Posterior vena cava (tissue), 2 donors: ENCODE measurements around the gene C12orf75. TPM values are rescaled to one million over a fixed set of nuclear protein-coding genes. Genes with fewer than 3 reads are reported as not detected.
"Not testable (repeated sequence)": the region's sequence is repeated elsewhere in the genome, so short reads cannot be mapped to it uniquely, and the experiment has no call there.

Source experiments
- DNase-seq: peaks from one replicate; pipeline ENCODE4 v3.0.0-alpha.2; 2020; ENCODE audit warnings: low spot score
- intact Hi-C, 2 donors: fragments of 100-400 bp; cut with DNase I; formaldehyde crosslinking; loops; one replicate each; pipeline versions ENCODE4 v1.14.1 to v1.14.2; 2022 to 2023
- long read RNA-seq, 2 donors: library from polyadenylated mRNA; unstranded; transcript quantifications; one replicate each; pipeline ENCODE4 v2.0.0, GENCODE V29; 2020 to 2021
- total RNA-seq, 2 donors: library from RNA; stranded (reverse); fragmentation: NEBNext Ultra II Directional; extraction: Animal tissue kit (Norgen Biotek cat#: 25700); gene quantifications; one replicate each; pipeline ENCODE4 v1.2.1, GENCODE V29; 2021
- donor health status: DM: yes; HTN: yes; CAD: no.
- donor health status: DM: yes; HTN: yes; CAD: no.

C12orf75 gene
- total RNA-seq: 100 to 1,000 TPM; 120 to 138 TPM
- long read RNA-seq, donor 1, transcript C12orf75-201 (6 exons, 1,366 nt): major isoform, 77 of 88 reads
- long read RNA-seq, donor 1, partial matches to known transcripts: 1 of 88 reads
- long read RNA-seq, donor 1, other reads (novel, unspliced or antisense): 5 of 88 reads
- long read RNA-seq, donor 2, transcript C12orf75-201 (6 exons, 1,366 nt): major isoform, 101 of 122 reads
- long read RNA-seq, donor 2, transcript C12orf75-206 (6 exons, 291 nt): minor isoform, 5 of 122 reads
- long read RNA-seq, donor 2, partial matches to known transcripts: 2 of 122 reads
- long read RNA-seq, donor 2, other reads (novel, unspliced or antisense): 11 of 122 reads

DNA sequence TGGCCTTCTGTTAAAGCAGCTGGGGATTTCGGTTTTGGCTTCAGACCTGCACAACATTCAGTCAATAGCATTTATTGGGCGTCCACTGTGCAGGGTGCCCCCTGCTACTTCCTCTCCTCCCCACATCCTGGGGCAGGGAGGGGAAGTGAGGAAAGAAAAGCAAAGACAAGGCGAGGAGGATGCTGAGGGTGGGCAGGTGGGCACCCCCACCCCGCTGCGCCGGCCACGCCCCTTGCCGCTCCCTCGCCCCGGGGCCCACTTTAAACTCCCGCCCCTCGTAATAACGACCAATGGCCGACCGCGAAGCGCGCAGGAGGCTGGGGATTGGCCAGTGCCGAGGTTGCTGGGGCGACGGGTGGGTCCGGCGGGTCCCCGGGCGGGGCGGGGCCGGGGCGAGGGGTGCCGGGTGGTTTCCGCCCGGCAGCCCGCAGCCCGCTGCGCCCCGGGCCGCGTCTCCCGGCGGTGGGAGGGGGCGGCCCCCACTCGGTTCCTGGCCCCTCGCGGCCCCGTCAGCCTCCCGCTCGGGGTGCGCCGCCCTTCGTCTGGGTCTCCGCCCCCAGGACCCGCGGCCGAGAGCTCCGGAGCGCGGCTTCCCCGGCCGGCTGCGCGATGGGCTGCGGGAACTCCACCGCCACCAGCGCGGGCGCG, at the start of gene C12orf75:
TSS of gene C12orf75 (plus strand) at position 409 of the 648 bp plus-strand sequence. CDS start at position 610, 201 bp downstream.
- intact Hi-C loops: no loop called here
- peak; percentile 90 for DNase-seq

DNA sequence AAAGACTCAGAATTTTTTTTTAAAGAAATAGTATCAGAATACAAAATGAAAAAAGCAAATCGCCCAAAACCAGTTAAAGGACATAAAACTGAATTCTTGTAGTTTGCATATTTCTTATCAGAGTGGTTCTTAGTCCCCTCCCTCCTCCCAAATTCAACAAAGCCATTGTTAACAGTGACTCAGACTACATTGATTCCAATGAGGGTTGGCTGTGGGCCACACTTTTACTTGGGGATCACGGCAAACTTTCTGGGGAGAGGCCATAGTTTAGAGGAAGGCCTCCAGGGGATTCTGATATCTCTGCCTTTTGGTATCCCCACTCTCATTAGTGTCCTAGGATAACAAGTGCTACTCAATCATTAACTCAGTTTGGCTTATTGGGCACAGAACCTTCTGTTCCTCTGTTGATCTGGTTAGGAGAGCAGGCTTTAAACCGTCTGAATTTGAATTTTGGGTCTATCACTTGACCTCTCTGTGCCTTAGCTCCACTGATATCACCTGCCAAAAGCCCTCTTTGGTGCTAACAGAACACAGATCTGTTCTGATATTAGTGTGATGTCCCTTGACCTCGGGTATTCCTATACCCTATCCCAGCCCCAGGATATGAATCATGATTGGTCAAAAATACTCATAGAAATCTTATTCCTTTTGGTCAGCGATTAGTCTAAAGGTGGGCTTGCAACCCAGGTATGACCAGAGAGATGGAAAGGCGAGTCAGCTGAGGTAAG, 49.4 kb upstream of the C12orf75 start:
- no peak for DNase-seq
- intact Hi-C loops: no loop called here

DNA sequence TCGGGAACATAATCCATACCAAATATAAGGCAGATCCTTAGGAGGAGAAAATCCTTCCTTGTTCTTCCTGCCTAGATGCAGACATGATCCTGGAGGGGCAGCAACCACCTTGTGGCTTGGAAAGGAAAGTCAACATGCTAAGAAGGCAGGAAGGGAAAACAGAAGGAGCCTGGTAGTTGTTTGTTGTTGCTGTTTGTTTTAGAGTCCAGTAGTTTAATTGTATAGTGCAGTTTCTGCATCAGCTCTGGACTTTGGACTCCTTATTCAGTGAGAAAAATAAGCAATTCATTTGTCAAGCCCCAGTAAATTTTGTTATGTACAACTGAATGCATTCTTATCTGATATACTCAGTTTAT, 48.8 kb upstream of the C12orf75 start:
- DNase-seq: no peak
- intact Hi-C loops: no loop called here

DNA sequence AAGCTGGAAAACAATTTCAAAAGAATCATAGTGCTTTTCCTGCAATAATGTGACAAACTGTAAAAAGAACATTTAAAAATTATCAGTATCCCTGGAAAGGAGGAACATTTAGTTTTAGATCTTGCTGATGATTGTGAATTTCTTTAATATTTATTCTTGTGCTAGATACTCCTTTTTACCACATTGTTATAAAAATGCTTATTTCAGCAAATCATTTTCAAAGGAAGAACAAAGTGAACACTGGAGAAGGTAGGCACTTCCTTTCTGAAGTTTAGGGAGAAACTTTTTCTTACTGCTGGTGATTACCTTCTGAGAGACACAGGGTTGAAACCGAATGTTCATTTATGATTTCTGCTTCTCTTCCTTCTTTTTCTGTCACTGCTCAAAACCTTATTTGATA, 45.1 kb upstream of the C12orf75 start:
- DNase-seq: no peak
- intact Hi-C loops: no loop called here

DNA sequence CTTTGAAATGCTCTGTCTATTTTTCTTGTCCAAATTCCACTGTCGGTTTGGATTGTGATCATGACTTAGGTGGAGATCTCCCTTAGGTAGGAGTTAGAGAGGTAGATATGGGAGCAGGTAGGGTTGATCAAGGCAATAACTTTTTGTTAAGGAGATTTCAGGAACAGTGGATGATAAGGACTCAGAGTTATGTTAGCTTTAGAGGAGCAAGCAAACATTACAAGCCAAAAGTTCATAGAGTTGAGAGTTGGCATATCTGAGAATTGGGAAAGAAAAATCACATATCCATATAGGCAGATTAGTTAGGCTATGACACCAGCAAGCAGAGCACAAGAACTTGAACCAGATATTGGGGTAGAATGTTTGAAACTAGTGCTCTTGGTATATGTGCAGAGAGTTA, 43.1 kb upstream of the C12orf75 start:
- intact Hi-C loops: no loop called here
- DNase-seq: no peak

DNA sequence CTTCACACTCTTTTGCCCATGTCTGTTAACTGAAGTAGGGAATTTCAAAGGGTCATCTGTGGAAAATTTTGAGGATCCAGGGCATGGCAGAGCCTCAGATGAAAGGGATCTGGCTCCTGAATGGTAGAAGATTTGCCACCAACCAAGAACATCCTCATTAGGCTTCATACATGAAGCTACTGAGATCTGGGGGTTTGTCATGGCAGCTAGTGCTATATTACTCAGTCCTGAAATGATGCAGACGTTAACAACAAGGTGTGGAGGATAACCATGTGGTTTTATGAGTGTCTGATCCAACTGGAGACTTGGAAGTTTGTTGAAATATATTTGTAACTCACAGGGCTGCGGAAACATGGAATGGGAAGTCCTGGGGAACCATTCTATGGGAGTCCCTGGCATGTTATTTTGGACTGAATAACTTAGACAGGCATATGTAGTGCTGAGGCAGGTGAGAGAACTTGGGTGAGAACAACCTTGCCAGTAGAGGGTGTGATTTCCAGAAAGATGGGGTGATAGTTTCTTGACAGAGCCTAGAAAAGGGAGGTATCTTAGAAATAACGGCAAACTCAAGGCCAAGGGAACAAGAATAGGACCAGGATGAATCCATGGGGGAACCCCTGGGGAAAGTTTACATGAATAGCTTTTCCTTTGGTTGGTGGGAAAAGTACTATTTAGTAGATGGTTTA, 42.0 kb upstream of the C12orf75 start:
- DNase-seq: no peak
- intact Hi-C loops: no loop called here

DNA sequence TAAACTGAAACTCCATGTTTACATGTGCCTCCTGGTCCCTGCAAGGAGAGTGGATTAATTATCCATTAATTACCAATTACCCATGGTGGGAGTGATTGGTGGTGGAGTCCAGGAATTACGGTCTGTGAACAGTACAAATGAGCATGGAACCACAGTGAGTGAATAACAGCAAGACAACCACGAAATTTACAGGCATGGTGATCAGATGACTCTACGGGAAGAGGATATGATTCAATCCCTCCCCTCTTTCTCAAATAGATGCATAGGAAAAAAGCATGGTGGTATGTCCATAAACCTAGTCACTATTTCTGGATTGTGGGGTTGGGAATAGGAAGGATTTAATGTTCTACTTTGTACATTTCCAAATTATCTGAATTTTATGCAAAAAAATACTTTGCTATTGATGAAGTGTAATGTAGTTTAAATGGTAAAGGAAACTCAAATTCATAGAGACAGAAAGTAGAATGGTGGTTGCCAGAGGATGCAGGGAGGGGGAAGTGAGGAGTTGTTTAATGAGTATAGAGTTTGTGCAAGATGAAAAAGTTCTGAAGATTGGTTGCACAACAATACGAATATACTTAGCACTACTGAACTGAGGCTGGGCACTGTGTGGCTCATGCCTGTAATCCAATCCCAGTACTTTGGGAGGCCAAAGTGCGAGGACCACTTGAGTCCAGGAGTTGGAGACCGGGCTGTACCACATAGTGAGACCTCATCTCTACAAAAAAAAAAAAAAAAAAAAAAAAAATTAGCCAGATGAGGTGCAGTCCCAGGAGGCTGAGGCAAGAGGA, 41.2 kb upstream of the C12orf75 start:
- intact Hi-C loops: no loop called here
- no peak for DNase-seq

DNA sequence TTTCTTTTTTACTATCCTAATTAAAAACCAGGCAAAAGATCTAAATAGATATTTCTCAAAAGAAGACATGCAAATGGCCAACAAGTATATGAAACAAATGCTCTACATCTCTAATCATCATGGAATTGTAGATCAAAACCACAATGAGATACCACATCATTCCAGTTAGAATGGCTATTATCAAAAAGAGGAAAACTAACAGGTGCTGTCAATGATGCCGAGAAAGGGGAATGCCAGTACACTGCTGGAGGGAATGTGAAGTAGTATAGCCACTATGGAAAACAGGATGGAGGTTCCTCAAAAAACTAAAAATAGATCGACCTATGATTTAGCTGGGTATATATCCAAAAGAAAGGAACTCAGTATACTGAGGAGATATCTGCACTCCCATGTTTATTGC, 39.0 kb upstream of the C12orf75 start:
- intact Hi-C loops: no loop called here
- DNase-seq: no peak

DNA sequence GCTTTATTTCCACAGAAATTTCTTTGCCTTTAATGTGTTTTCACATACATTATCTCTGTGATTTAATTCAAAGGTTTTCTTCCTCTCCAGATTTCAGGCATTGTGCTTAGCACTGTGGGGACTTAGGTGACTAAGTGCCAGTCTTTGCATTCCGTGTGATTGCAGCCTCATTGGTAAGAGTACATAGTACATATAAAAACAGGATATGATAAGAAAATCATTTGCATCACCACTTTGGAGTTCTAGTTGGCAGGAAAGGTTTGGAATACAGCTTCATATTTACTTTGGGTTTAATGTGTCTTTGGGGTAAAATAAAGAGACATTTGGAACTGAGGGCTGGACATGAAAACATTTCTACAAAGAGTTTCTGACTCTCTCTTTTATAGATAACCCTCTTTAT, 37.8 kb upstream of the C12orf75 start:
- DNase-seq: no peak
- intact Hi-C loops: loop anchor here in 1 of 2 donors (2.0 kb wide), 1 partner anchor 50 kb away; no protein-coding TSS in a partner anchor

DNA sequence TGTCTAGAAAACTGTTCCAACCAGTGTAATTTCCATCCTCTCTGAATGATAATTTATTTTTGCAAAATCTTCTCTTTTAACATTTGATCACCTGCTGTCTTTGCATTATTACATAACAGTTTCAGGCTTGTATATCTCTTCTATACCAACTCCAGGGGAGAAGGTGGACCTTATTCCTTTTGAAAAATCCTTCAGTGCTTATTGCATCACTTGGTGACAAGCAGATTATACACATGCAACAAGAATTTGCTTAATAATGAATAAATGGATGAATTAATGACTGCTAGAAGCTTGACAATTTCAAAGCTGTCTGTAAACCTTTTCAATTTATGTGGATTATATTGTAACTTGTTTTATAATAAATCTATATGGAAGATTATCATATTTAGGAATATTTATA, 37.3 kb upstream of the C12orf75 start:
- DNase-seq: no peak
- intact Hi-C loops: loop anchor here in 1 of 2 donors (2.0 kb wide), 1 partner anchor 50 kb away; no protein-coding TSS in a partner anchor

DNA sequence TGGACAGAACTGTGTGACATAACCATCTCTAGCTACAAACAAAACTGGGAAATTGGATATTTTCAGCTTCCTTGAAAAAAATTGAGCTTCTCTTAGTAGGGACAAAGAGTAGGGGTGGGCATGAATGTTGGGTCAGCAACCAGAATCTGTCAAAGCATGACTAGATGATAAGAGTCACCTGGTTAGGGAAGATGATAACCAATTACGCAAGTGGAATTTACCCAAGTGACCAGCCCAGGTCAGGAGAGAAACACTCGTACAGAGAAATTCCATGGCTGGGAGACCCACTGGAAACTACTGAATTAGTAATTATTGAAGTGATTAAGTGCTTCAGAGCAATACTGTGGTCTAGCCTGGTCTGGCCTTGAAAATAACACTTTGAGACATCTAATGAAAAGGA, 36.3 kb upstream of the C12orf75 start:
- intact Hi-C loops: no loop called here
- no peak for DNase-seq

DNA sequence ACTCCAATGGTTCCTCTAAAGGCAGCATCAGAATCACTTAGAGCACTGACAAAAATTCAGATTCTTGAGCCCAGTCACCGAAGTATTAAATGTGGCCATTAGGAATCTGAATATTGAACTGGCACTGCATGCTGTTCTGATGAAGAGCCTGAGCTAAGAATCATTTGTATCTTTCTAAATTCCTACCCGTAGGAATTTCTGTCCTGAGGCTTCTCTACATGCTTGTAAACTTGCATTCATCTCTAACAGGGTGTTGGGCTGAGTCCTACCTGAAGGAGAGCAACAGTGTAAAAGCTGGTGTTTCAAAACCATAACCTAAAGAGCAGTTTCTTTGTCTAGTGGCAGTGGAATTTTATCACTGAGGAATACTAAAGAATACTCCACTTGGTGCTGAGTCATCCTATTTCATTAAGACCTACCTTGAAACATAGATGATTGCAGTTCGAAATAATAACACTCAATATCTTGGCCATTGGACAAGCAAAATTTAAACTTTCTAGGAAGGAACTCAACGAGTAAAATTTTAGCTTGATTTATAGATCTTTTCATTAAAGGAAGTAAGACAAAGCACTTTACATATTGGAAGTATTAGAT, 35.5 kb upstream of the C12orf75 start:
- intact Hi-C loops: no loop called here

DNA sequence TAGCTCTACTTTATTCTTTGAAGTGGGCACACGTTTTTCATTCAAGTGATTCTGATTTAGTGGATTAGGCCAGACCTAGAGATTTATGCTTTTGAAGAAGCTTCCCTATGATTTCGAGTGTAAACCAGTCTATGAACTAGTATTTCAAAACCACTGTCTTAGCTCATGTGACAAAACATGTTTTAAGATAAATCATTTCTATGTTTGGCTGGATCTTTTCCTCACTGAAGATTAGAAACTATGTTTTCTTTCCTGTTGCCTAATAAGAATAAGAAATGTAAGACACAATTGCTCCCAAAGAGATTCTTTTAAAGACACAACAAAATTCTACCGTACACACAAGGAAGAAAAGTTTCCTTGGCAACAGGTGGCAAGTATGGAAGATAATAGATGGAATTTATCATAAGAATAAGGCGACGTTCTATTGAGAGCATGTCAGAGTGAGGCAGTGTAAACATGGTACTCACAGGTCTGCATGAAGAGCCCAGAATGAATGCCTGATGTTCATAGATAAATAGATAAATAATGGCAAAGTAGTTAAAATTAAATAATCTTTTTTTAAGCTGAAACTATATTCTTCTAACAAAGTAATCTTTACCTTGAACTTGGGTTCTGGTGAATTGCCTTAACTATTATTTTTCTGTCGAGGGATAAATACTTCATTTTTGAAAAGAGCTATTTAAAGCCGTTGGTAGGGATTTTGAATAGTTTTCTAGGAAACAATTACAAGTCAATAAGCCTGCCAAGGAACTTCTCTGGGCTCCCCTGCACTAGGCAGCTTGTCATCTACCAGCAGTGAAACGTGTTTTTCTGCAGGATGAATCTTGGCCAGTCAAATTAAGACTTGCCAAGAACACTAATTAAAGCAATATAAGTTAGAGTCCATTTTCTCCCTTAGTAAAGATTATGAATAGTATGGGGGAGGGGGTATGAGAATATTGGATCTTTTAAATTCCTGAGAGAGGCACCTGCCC, 34.1 kb upstream of the C12orf75 start:
- intact Hi-C loops: no loop called here
- DNase-seq: no peak

More for the DNA sequence above, 35.5 kb upstream of the C12orf75 start:
- no peak for DNase-seq

DNA sequence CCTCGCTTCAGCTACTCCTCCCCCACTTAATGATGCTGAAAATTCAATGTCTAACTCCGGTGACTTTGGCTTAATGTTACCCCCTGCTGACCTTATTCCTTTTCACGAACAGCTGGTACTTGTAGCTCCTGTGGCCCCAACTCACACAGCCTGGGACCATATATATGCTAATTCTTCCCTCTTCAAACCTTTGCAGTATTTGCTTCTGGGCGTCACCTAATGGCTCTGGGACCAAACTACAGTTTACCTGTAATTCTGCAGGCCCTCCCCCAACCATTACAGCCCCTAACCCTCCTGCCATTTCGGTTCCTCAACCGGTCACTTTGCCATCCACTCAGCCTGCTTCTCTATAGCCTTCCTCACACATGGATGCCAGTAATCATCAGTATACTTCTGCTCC, 29.6 kb upstream of the C12orf75 start:
- intact Hi-C loops: no loop called here
- DNase-seq: no peak

DNA sequence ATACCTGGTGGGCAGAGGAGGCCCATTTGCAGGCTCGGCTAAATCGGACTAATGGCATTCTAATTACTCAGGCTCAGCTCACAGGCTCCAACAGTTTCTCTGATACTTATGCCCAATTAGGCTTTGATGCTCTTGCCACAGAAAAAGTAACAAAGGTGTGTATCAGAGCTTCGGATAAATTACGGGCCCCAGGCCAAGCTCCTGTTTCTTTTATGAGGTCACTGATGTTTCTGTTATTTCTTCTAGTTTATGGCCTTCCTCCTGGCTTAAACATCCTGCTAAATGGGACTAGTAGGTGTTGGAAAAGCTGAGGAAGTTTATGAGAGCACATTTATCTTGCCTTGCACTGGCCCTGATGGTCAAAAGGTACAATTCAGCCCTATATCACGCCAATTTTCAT, 28.8 kb upstream of the C12orf75 start:
- no peak for DNase-seq
- intact Hi-C loops: no loop called here

DNA sequence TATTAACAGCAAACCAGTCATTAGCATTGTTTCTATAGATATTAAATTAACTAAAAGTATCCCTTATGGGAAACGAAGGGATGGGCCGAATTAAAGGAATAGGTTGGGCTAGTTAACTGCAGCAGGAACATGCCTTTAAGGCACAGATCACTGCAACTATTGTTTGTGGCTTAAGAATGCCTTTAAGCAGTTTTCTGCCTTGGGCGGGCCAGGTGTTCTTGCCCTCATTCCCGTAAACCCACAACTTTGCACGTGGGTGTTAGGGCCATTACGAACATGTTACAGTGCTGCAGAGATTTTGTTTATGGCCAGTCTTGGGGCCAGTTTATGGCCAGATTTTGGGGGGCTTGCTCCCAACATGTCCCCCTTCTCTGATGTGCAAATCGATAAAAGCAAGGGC, 27.5 kb upstream of the C12orf75 start:
- intact Hi-C loops, DNase-seq: not testable (repeated sequence)

DNA sequence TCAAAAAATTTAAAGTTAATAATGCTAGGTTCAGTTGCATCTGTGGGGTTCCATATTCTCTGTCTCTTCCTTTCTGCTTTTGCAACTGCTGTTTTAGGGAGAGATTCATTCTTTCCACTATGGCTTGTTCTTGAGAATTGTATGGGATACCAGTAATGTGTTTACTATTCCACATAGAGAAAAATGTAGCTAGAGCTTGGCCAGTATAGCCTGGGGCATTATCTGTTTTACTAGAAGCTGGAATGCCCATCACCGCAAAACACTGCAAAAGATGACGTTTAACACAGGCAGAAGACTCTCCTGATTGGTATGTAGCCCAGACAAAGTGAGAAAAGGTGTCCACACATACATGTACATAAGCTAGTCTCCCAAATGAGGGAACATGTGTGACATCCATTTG, 25.9 kb upstream of the C12orf75 start:
- DNase-seq, intact Hi-C loops: not testable (repeated sequence)
